SK-N-SH treated with all-trans-retinoic acid at 6 μM for 48 hours (cell line): ENCODE data around the gene RNF19B.

ENCODE experiments used
- ATAC-seq: fragments of 200-7000 bp; cut with Tn5 transposase; 3 replicates; pipeline ENCODE4 v1.9.1; 2020; ENCODE audit warnings: mild to moderate bottlenecking, moderate library complexity
- ARNTL ChIP-seq: fragments of 450-650 bp; formaldehyde crosslinking; IDR thresholded peaks from 2 replicates; pipeline ENCODE4 v1.5.0; 2020; ENCODE audit warnings: low read depth, mild to moderate bottlenecking, moderate library complexity, borderline replicate concordance
- BACH2 ChIP-seq: fragments of 250-450 bp; sonication (Bioruptor Pico); IDR thresholded peaks from 2 replicates; pipeline ENCODE4 v1.9.0; 2021; ENCODE audit warnings: mild to moderate bottlenecking, borderline replicate concordance
- CSDC2 ChIP-seq: fragments of 250-450 bp; sonication (Bioruptor Pico); IDR thresholded peaks from 2 replicates; pipeline ENCODE4 v1.5.0; 2020; ENCODE audit warnings: mild to moderate bottlenecking, moderate library complexity
- ESRRG ChIP-seq: fragments of 250-450 bp; sonication (Bioruptor Pico); IDR thresholded peaks from 2 replicates; pipeline ENCODE4 v1.6.1; 2021; ENCODE audit warnings: mild to moderate bottlenecking
- GLIS3 ChIP-seq: fragments of 250-450 bp; sonication (Bioruptor Pico); IDR thresholded peaks from 2 replicates; pipeline ENCODE4 v1.5.0; 2020; ENCODE audit warnings: mild to moderate bottlenecking, moderate library complexity
- ISL1 ChIP-seq: fragments of 250-450 bp; sonication (Bioruptor Pico); IDR thresholded peaks from 2 replicates; pipeline ENCODE4 v2.1.2; 2022; ENCODE audit warnings: mild to moderate bottlenecking, moderate library complexity
- OSR1 ChIP-seq: fragments of 250-450 bp; sonication (Bioruptor Pico); IDR thresholded peaks from 2 replicates; pipeline ENCODE4 v1.8.0; 2022; ENCODE audit warnings: moderate library complexity, mild to moderate bottlenecking, inconsistent platforms
- PPARA ChIP-seq: fragments of 250-450 bp; sonication (Bioruptor Pico); IDR thresholded peaks from 2 replicates; pipeline ENCODE4 v1.5.0; 2020; ENCODE audit warnings: mild to moderate bottlenecking, borderline replicate concordance
- RARB ChIP-seq: fragments of 250-450 bp; sonication (Bioruptor Pico); IDR thresholded peaks from 2 replicates; pipeline ENCODE4 v1.8.0; 2021; ENCODE audit warnings: mild to moderate bottlenecking, moderate library complexity
- SNAI2 ChIP-seq: fragments of 250-450 bp; sonication (Bioruptor Pico); IDR thresholded peaks from 2 replicates; pipeline ENCODE4 v1.5.0; 2020; ENCODE audit warnings: mild to moderate bottlenecking, moderate library complexity
- TCF4 ChIP-seq: fragments of 250-450 bp; sonication (Bioruptor Pico); IDR thresholded peaks from 2 replicates; pipeline ENCODE4 v1.8.0; 2021; ENCODE audit warnings: mild to moderate bottlenecking, moderate library complexity, borderline replicate concordance
- TOX ChIP-seq: fragments of 250-450 bp; sonication (Bioruptor Pico); IDR thresholded peaks from 2 replicates; pipeline ENCODE4 v1.8.0; 2021; ENCODE audit warnings: mild to moderate bottlenecking, moderate library complexity, borderline replicate concordance
- TSHZ2 ChIP-seq: fragments of 250-450 bp; sonication (Bioruptor Pico); IDR thresholded peaks from 2 replicates; pipeline ENCODE4 v1.5.0; 2020; ENCODE audit warnings: mild to moderate bottlenecking, moderate library complexity
- ZC3H10 ChIP-seq: fragments of 250-450 bp; sonication (Bioruptor Pico); IDR thresholded peaks from 2 replicates; pipeline ENCODE4 v1.5.1; 2021; ENCODE audit warnings: mild to moderate bottlenecking, moderate library complexity
- ZFP3 ChIP-seq: fragments of 250-450 bp; sonication (Bioruptor Pico); IDR thresholded peaks from 2 replicates; pipeline ENCODE4 v1.5.0; 2020; ENCODE audit warnings: mild to moderate bottlenecking, moderate library complexity
- ZFP30 ChIP-seq: fragments of 450-650 bp; formaldehyde crosslinking; IDR thresholded peaks from 2 replicates; pipeline ENCODE4 v1.5.0; 2022; ENCODE audit warnings: mild to moderate bottlenecking, moderate library complexity
- ZNF565 ChIP-seq: fragments of 450-650 bp; formaldehyde crosslinking; conservative IDR thresholded peaks from 2 replicates; pipeline ENCODE4 v1.5.0; 2020; ENCODE audit warnings: low read depth, mild to moderate bottlenecking, moderate library complexity
- ZNF70 ChIP-seq: fragments of 450-650 bp; formaldehyde crosslinking; IDR thresholded peaks from 2 replicates; pipeline ENCODE4 v1.5.0; 2020; ENCODE audit warnings: mild to moderate bottlenecking, moderate library complexity
- ZNF8 ChIP-seq: fragments of 450-650 bp; formaldehyde crosslinking; IDR thresholded peaks from 2 replicates; pipeline ENCODE4 v1.5.0; 2020; ENCODE audit warnings: mild to moderate bottlenecking, moderate library complexity
- TF ChIP-seq, protein P1 (sequence below): fragments of 250-450 bp; sonication (Bioruptor Pico); IDR thresholded peaks from 2 replicates; pipeline ENCODE4 v1.5.1; 2021; ENCODE audit warnings: mild to moderate bottlenecking, moderate library complexity
- TF ChIP-seq, protein P2 (sequence below): fragments of 250-450 bp; sonication (Bioruptor Pico); IDR thresholded peaks from 2 replicates; pipeline ENCODE4 v1.5.1; 2020; ENCODE audit warnings: low read depth, mild to moderate bottlenecking, moderate library complexity
- TF ChIP-seq, protein P3 (sequence below): fragments of 250-450 bp; sonication (Bioruptor Pico); IDR thresholded peaks from 2 replicates; pipeline ENCODE4 v1.8.0; 2020; ENCODE audit warnings: mild to moderate bottlenecking, moderate library complexity, borderline replicate concordance
- TF ChIP-seq, protein P4 (sequence below): fragments of 250-450 bp; sonication (Bioruptor Pico); IDR thresholded peaks from 2 replicates; pipeline ENCODE4 v1.8.0; 2021; ENCODE audit warnings: low read depth, mild to moderate bottlenecking, moderate library complexity, borderline replicate concordance

The RNF19B gene

GRCh38 chr1:32948390-32948722 lies 16.3 kb downstream of the RNF19B start (continued):
- no peak for TF ChIP-seq OSR1 (CRISPR knock-in tag)
- no peak for TF ChIP-seq GLIS3 (CRISPR knock-in tag)
- TF ChIP-seq ESRRG, result no peak
- no peak for TF ChIP-seq BACH2 (CRISPR knock-in tag)
- no peak for TF ChIP-seq ISL1 (CRISPR knock-in tag)
- no peak for TF ChIP-seq TCF4
- no peak for TF ChIP-seq ARNTL (CRISPR knock-in tag)
- TF ChIP-seq ZNF565 (CRISPR knock-in tag), result no peak
- TF ChIP-seq ZFP3 (CRISPR knock-in tag), result no peak
- TF ChIP-seq, protein P1, sequence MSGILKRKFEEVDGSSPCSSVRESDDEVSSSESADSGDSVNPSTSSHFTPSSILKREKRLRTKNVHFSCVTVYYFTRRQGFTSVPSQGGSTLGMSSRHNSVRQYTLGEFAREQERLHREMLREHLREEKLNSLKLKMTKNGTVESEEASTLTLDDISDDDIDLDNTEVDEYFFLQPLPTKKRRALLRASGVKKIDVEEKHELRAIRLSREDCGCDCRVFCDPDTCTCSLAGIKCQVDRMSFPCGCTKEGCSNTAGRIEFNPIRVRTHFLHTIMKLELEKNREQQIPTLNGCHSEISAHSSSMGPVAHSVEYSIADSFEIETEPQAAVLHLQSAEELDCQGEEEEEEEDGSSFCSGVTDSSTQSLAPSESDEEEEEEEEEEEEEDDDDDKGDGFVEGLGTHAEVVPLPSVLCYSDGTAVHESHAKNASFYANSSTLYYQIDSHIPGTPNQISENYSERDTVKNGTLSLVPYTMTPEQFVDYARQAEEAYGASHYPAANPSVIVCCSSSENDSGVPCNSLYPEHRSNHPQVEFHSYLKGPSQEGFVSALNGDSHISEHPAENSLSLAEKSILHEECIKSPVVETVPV (CRISPR knock-in tag), result no peak
- TF ChIP-seq ZC3H10 (CRISPR knock-in tag), result no peak

DNA sequence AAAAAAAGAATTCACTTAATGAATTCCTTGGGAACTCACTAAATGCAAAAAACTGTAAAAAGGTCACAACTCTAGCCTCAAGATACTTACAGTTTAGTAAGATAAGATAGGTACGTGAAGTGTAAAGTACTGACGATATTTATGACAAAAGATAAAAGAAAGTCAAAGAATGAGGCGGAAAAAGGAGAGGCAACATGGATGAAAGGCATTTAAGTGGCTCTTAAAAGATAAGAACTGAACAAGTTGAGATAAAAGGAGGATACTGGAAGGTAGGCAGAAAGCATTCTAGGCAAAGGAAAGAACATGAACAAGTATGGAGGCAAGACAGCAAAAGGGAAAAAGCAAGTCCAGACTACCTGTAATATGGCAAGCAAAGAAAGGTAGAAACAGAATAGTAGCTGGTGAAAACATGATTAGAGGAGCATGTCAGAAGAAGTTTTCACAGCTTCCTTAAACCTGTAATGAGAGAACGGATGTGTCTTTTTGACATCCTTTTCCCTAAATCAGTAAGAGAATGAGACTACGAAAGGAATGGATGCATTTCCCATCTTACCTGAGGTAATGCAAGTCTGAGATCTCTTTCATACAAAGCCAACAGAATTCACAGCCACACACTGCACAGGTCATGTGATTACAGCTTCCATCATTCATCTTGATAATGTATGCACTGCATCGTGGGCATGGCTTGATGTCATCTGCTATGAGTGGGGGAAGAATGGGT lies 16.8 kb downstream of the RNF19B start:
- ATAC-seq, result no peak
- TF ChIP-seq ZNF565 (CRISPR knock-in tag), result no peak
- no peak for TF ChIP-seq TSHZ2 (CRISPR knock-in tag)
- TF ChIP-seq ZNF70 (CRISPR knock-in tag), result no peak
- no peak for TF ChIP-seq GLIS3 (CRISPR knock-in tag)
- TF ChIP-seq, protein P1 (CRISPR knock-in tag), result no peak
- no peak for TF ChIP-seq CSDC2 (CRISPR knock-in tag)
- no peak for TF ChIP-seq BACH2 (CRISPR knock-in tag)
- TF ChIP-seq TOX, result no peak
- no peak for TF ChIP-seq ESRRG
- TF ChIP-seq ARNTL (CRISPR knock-in tag), result no peak
- TF ChIP-seq TCF4, result no peak
- no peak for TF ChIP-seq OSR1 (CRISPR knock-in tag)
- TF ChIP-seq ZC3H10 (CRISPR knock-in tag), result no peak
- TF ChIP-seq SNAI2 (CRISPR knock-in tag), result no peak
- no peak for TF ChIP-seq PPARA

GRCh38 chr1:32946413-32946812 lies 18.2 kb downstream of the RNF19B start:
- ATAC-seq, result no peak
- TF ChIP-seq ZFP30 (CRISPR knock-in tag) (no peak), TCF4 (no peak), ZFP3 (CRISPR knock-in tag) (no peak), TOX (no peak), OSR1 (CRISPR knock-in tag) (no peak), RARB (CRISPR knock-in tag) (no peak), ESRRG (no peak), PPARA (no peak), ZC3H10 (CRISPR knock-in tag) (no peak), CSDC2 (CRISPR knock-in tag) (no peak), GLIS3 (CRISPR knock-in tag) (no peak)
- TF ChIP-seq, protein P2, sequence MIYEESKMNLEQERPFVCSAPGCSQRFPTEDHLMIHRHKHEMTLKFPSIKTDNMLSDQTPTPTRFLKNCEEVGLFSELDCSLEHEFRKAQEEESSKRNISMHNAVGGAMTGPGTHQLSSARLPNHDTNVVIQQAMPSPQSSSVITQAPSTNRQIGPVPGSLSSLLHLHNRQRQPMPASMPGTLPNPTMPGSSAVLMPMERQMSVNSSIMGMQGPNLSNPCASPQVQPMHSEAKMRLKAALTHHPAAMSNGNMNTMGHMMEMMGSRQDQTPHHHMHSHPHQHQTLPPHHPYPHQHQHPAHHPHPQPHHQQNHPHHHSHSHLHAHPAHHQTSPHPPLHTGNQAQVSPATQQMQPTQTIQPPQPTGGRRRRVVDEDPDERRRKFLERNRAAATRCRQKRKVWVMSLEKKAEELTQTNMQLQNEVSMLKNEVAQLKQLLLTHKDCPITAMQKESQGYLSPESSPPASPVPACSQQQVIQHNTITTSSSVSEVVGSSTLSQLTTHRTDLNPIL (CRISPR knock-in tag), result no peak
- TF ChIP-seq, all 23 proteins: peak for 0

- ATAC-seq, result no peak
- TF ChIP-seq ESRRG, result no peak
- TF ChIP-seq OSR1 (CRISPR knock-in tag), result no peak
- TF ChIP-seq ZNF70 (CRISPR knock-in tag), result no peak
- TF ChIP-seq GLIS3 (CRISPR knock-in tag), result no peak
- TF ChIP-seq, protein P3, sequence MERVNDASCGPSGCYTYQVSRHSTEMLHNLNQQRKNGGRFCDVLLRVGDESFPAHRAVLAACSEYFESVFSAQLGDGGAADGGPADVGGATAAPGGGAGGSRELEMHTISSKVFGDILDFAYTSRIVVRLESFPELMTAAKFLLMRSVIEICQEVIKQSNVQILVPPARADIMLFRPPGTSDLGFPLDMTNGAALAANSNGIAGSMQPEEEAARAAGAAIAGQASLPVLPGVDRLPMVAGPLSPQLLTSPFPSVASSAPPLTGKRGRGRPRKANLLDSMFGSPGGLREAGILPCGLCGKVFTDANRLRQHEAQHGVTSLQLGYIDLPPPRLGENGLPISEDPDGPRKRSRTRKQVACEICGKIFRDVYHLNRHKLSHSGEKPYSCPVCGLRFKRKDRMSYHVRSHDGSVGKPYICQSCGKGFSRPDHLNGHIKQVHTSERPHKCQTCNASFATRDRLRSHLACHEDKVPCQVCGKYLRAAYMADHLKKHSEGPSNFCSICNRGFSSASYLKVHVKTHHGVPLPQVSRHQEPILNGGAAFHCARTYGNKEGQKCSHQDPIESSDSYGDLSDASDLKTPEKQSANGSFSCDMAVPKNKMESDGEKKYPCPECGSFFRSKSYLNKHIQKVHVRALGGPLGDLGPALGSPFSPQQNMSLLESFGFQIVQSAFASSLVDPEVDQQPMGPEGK (CRISPR knock-in tag), result no peak
- TF ChIP-seq, protein P1 (CRISPR knock-in tag), result no peak
- TF ChIP-seq ZFP3 (CRISPR knock-in tag), result no peak
- no peak for TF ChIP-seq PPARA
- TF ChIP-seq RARB (CRISPR knock-in tag), result no peak
- TF ChIP-seq, protein P4, sequence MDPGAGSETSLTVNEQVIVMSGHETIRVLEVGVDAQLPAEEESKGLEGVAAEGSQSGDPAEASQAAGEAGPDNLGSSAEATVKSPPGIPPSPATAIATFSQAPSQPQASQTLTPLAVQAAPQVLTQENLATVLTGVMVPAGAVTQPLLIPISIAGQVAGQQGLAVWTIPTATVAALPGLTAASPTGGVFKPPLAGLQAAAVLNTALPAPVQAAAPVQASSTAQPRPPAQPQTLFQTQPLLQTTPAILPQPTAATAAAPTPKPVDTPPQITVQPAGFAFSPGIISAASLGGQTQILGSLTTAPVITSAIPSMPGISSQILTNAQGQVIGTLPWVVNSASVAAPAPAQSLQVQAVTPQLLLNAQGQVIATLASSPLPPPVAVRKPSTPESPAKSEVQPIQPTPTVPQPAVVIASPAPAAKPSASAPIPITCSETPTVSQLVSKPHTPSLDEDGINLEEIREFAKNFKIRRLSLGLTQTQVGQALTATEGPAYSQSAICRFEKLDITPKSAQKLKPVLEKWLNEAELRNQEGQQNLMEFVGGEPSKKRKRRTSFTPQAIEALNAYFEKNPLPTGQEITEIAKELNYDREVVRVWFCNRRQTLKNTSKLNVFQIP (CRISPR knock-in tag), result no peak
- TF ChIP-seq TOX, result no peak
- no peak for TF ChIP-seq ZNF8 (CRISPR knock-in tag)
These were observed 20.4 kb downstream of the RNF19B start for GRCh38 chr1:32944180-32944579.
